Activated naive CD4-positive, alpha-beta T cell treated with anti-CD3 and anti-CD28 coated beads for 36 hours (primary cell): Measurements from ENCODE around the gene UMAD1. TPM values are rescaled to one million over a fixed set of nuclear protein-coding genes. Genes with fewer than 3 reads are reported as not detected.

Experiments used
- CTCF ChIA-PET: fragments of 350-600 bp; sonication (Branson Sonifier 250); formaldehyde crosslinking; loops from one replicate; lab custom pipeline; 2021; ENCODE audit warnings: antibody characterized with exemption; lab: Charles Lee
- DNase-seq: peaks from one replicate; pipeline ENCODE4 v3.0.0-alpha.2; 2020
- H3K27ac Mint-ChIP-seq: one replicate; pipeline ENCODE4 v1.8.0; 2021; ENCODE audit warnings: mild to moderate bottlenecking, mixed read lengths
- H3K27me3 Mint-ChIP-seq: one replicate; pipeline ENCODE4 v1.8.0; 2021; ENCODE audit warnings: low read depth, mixed read lengths
- H3K36me3 Mint-ChIP-seq: one replicate; pipeline ENCODE4 v1.8.0; 2021; ENCODE audit warnings: low read depth, mixed read lengths
- H3K4me1 Mint-ChIP-seq: one replicate; pipeline ENCODE4 v1.8.0; 2021; ENCODE audit warnings: low read depth, mixed read lengths
- H3K4me3 Mint-ChIP-seq: one replicate; pipeline ENCODE4 v1.8.0; 2021; ENCODE audit warnings: mild to moderate bottlenecking, moderate library complexity, mixed read lengths
- H3K9me3 Mint-ChIP-seq: one replicate; pipeline ENCODE4 v1.8.0; 2021; ENCODE audit warnings: mixed read lengths
- intact Hi-C: fragments of 100-400 bp; cut with micrococcal nuclease; formaldehyde crosslinking; loops from one replicate; pipeline ENCODE4 v1.15.1; 2023
- total RNA-seq, 2 experiments: library from RNA; stranded (reverse); gene quantifications; one replicate each; pipeline ENCODE4 v1.2.3, GENCODE V29; 2021

UMAD1 gene
- total RNA-seq, 2 experiments from 2014 or later, result 13.8 to 14.3 TPM

GRCh38 chr7:7696458-7697119 lies 56.0 kb downstream of the UMAD1 start:
- intact Hi-C loops, result no loop called here
- CTCF ChIA-PET, result interaction anchor here (1.5 to 2.0 kb wide), 2 partner anchors 11 to 15 kb away, joined by 4 to 6 read pairs; no protein-coding TSS in a partner anchor
- DNase-seq, result no peak
- H3K36me3 Mint-ChIP-seq, result peaks cover 14% of the 10 kb centered on the region
- no peak overlapping the region for H3K4me3 Mint-ChIP-seq
- peaks cover 5% of the 10 kb centered on the region for H3K4me1 Mint-ChIP-seq
- H3K27ac Mint-ChIP-seq, result no peak overlapping the region
- H3K9me3 Mint-ChIP-seq, result no peaks in the 10 kb centered on the region
- no peaks in the 10 kb centered on the region for H3K27me3 Mint-ChIP-seq

DNA sequence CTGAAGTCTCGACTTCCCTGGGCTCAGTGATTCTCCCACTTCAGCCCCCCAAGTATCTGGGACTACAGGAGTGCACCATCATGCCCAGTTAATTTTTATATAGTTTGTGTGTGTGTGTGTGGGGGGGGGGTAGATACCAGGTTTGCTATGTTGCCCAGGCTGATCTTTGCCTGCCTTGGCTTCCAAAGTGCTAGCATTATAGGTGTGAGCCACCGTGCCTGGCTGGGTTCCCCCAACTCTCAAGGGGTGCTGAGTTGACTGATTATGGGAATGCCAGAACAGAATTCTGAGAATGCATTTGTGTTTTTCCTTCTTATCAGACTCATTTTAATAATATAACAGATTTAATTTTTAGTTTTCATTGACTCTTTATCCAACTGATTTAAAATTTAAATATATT lies 58.4 kb downstream of the UMAD1 start:
- CTCF ChIA-PET, result interaction anchor here (0.6 kb wide), 1 partner anchor 53 kb away, joined by 3 read pairs; no protein-coding TSS in a partner anchor
- Mint-ChIP-seq H3K4me3 (no peak overlapping the region), H3K4me1 (peaks cover 8% of the 10 kb centered on the region), H3K27ac (no peak overlapping the region), H3K36me3 (peaks cover 15% of the 10 kb centered on the region), H3K27me3 (no peaks in the 10 kb centered on the region), H3K9me3 (no peaks in the 10 kb centered on the region)
- intact Hi-C loops, result no loop called here
- no peak for DNase-seq

- no peaks in the 10 kb centered on the region for H3K9me3 Mint-ChIP-seq
- peaks cover 8% of the 10 kb centered on the region for H3K4me1 Mint-ChIP-seq
- no peaks in the 10 kb centered on the region for H3K27me3 Mint-ChIP-seq
- CTCF ChIA-PET, result no interaction called here
- no peak for DNase-seq
- H3K36me3 Mint-ChIP-seq, result peaks cover 14% of the 10 kb centered on the region
- intact Hi-C loops, result no loop called here
- no peak overlapping the region for H3K27ac Mint-ChIP-seq
- no peak overlapping the region for H3K4me3 Mint-ChIP-seq
Observed at GRCh38 chr7:7699380-7699779, 58.8 kb downstream of the UMAD1 start.

- Mint-ChIP-seq H3K27me3 (no peaks in the 10 kb centered on the region), H3K9me3 (no peaks in the 10 kb centered on the region), H3K27ac (no peak overlapping the region), H3K4me1 (peaks cover 8% of the 10 kb centered on the region), H3K4me3 (no peak overlapping the region), H3K36me3 (peaks cover 8% of the 10 kb centered on the region)
- no peak for DNase-seq
- CTCF ChIA-PET, result no interaction called here
- intact Hi-C loops, result no loop called here
Observed at GRCh38 chr7:7699970-7700369, 59.4 kb downstream of the UMAD1 start.

- no peaks in the 10 kb centered on the region for H3K27me3 Mint-ChIP-seq
- DNase-seq, result no peak
- H3K4me1 Mint-ChIP-seq, result peaks cover 16% of the 10 kb centered on the region
- H3K4me3 Mint-ChIP-seq, result no peak overlapping the region
- intact Hi-C loops, result no loop called here
- peaks cover 4% of the 10 kb centered on the region for H3K36me3 Mint-ChIP-seq
- CTCF ChIA-PET, result no interaction called here
- H3K9me3 Mint-ChIP-seq, result no peaks in the 10 kb centered on the region
- no peak overlapping the region for H3K27ac Mint-ChIP-seq
Observed at GRCh38 chr7:7701527-7701926, 61.0 kb downstream of the UMAD1 start.

GRCh38 chr7:7702826-7703225 lies 62.3 kb downstream of the UMAD1 start:
- peaks cover 17% of the 10 kb centered on the region for H3K4me1 Mint-ChIP-seq
- CTCF ChIA-PET, result interaction anchor here (0.6 kb wide), 1 partner anchor 273 kb away, joined by 5 read pairs; no protein-coding TSS in a partner anchor

DNA sequence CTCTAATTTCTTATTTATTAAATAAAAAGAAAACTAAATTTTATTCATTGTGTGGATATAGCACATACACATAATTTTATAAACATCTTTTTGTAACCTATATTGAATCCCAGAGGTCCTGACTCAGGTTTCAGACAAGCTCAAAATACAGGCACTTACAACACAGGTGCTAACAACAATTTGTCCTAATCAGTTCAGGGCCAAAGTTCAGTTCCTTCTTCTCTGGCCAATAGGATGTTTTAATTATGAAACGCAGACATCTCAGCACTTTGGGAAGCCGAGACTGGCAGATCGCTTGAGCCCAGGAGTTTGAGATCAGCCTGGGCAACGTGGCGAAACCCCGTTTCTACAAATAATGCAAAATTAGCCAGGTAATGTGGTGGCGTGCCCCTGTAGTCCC lies 62.9 kb downstream of the UMAD1 start:
- CTCF ChIA-PET, result interaction anchor here (0.6 kb wide), 1 partner anchor 57 kb away, joined by 3 read pairs; no protein-coding TSS in a partner anchor
- Mint-ChIP-seq H3K4me1 (peaks cover 17% of the 10 kb centered on the region), H3K9me3 (no peaks in the 10 kb centered on the region), H3K4me3 (no peak overlapping the region), H3K27me3 (no peaks in the 10 kb centered on the region), H3K27ac (no peak overlapping the region), H3K36me3 (peaks cover 4% of the 10 kb centered on the region)
- DNase-seq, result no peak
- intact Hi-C loops, result no loop called here

More at GRCh38 chr7:7702826-7703225, 62.3 kb downstream of the UMAD1 start:
- Mint-ChIP-seq H3K27ac (no peak overlapping the region), H3K27me3 (no peaks in the 10 kb centered on the region), H3K36me3 (peaks cover 4% of the 10 kb centered on the region), H3K4me3 (no peak overlapping the region), H3K9me3 (no peaks in the 10 kb centered on the region)
- no peak for DNase-seq
- intact Hi-C loops, result no loop called here

GRCh38 chr7:7704867-7705266 lies 64.3 kb downstream of the UMAD1 start:
- Mint-ChIP-seq H3K4me1 (peaks cover 21% of the 10 kb centered on the region), H3K27ac (no peak overlapping the region), H3K4me3 (no peak overlapping the region), H3K27me3 (no peaks in the 10 kb centered on the region), H3K36me3 (peaks cover 4% of the 10 kb centered on the region), H3K9me3 (no peaks in the 10 kb centered on the region)
- intact Hi-C loops, result no loop called here
- CTCF ChIA-PET, result interaction anchor here (0.6 kb wide), 1 partner anchor 71 kb away, joined by 3 read pairs; no protein-coding TSS in a partner anchor
- DNase-seq, result no peak

DNA sequence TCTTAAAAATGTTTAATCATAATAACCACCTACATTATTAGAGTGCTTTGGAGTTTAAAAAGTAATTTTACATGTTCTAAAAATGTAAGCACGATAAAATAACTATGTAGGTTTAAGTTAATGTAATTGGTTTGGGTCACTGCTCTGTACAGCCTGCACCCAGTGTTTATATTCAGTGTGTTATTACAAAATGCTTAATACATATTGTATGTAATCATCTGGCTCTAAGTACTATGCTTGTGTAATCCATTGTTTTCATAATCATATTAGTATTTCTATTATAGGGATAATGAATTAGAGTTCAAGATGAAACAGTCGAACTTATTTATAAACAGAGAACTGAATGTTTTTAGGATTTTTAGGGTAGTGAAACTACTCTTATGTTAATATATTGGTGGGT lies 64.8 kb downstream of the UMAD1 start:
- intact Hi-C loops, result no loop called here
- CTCF ChIA-PET, result interaction anchor here (0.6 kb wide), 1 partner anchor 71 kb away, joined by 3 read pairs; no protein-coding TSS in a partner anchor

DNA sequence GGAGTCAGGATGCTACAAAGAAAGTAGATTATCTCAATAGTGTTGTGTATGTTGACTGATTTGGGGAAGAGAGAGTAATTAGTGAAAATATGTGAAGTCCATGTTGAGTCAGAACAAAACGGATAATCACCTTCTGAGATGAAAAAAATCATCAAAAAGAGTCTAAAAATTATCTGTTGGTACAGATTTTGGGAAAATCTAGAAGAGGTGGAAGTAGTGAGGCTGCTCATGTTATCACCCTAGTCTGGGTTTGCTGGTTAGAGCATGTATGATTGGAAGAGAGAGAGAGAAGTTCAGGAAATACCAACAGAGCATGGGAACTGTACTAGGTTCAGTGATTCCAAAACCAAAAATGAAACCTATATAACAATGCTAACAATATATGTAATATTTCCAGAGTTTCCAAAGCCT lies 65.6 kb downstream of the UMAD1 start:
- intact Hi-C loops, result loop anchor here (1.0 kb wide), 1 partner anchor 13 kb away; no protein-coding TSS in a partner anchor
- peaks cover 24% of the 10 kb centered on the region for H3K4me1 Mint-ChIP-seq
- no peak for DNase-seq
- peaks cover 6% of the 10 kb centered on the region for H3K36me3 Mint-ChIP-seq
- no peak overlapping the region for H3K27ac Mint-ChIP-seq
- H3K27me3 Mint-ChIP-seq, result no peaks in the 10 kb centered on the region
- CTCF ChIA-PET, result no interaction called here
- H3K4me3 Mint-ChIP-seq, result no peak overlapping the region
- no peaks in the 10 kb centered on the region for H3K9me3 Mint-ChIP-seq

More for the DNA sequence above, 64.8 kb downstream of the UMAD1 start:
- peaks cover 24% of the 10 kb centered on the region for H3K4me1 Mint-ChIP-seq
- no peaks in the 10 kb centered on the region for H3K27me3 Mint-ChIP-seq
- no peaks in the 10 kb centered on the region for H3K9me3 Mint-ChIP-seq
- no peak overlapping the region for H3K27ac Mint-ChIP-seq
- H3K4me3 Mint-ChIP-seq, result no peak overlapping the region
- no peak for DNase-seq
- H3K36me3 Mint-ChIP-seq, result peaks cover 6% of the 10 kb centered on the region

GRCh38 chr7:7706556-7707172 lies 66.1 kb downstream of the UMAD1 start:
- Mint-ChIP-seq H3K27me3 (no peaks in the 10 kb centered on the region), H3K9me3 (no peaks in the 10 kb centered on the region), H3K4me3 (no peak overlapping the region), H3K36me3 (peaks cover 6% of the 10 kb centered on the region), H3K4me1 (peaks cover 24% of the 10 kb centered on the region), H3K27ac (no peak overlapping the region)
- intact Hi-C loops, result loop anchor here (1.0 kb wide), 1 partner anchor 13 kb away; no protein-coding TSS in a partner anchor
- DNase-seq, result no peak
- CTCF ChIA-PET, result no interaction called here

GRCh38 chr7:7707246-7707645 lies 66.7 kb downstream of the UMAD1 start:
- H3K36me3 Mint-ChIP-seq, result peaks cover 6% of the 10 kb centered on the region
- no peaks in the 10 kb centered on the region for H3K27me3 Mint-ChIP-seq
- peaks cover 22% of the 10 kb centered on the region for H3K4me1 Mint-ChIP-seq
- no peaks in the 10 kb centered on the region for H3K9me3 Mint-ChIP-seq
- DNase-seq, result no peak
- CTCF ChIA-PET, result interaction anchor here (1.5 kb wide), 1 partner anchor 11 kb away, joined by 4 read pairs; no protein-coding TSS in a partner anchor
- H3K27ac Mint-ChIP-seq, result no peak overlapping the region
- H3K4me3 Mint-ChIP-seq, result no peak overlapping the region
- intact Hi-C loops, result no loop called here
